AG20443 (cell line): ENCODE measurements around the gene IL37.
"Not testable (repeated sequence)": the region's sequence is repeated elsewhere in the genome, so short reads cannot be mapped to it uniquely, and the experiment has no call there.

ENCODE experiments used
- DNase-seq: peaks from one replicate; pipeline ENCODE4 v3.0.0; 2012; ENCODE audit warnings: low spot score, mixed read lengths

The IL37 gene

GRCh38 chr2:112889976-112890375 lies 21.0 kb upstream of the IL37 start:
- no peak for DNase-seq

- DNase-seq, result no peak
Observed at GRCh38 chr2:112891385-112891831, 19.6 kb upstream of the IL37 start.

GRCh38 chr2:112893752-112894151 lies 17.2 kb upstream of the IL37 start:
- no peak for DNase-seq

DNA sequence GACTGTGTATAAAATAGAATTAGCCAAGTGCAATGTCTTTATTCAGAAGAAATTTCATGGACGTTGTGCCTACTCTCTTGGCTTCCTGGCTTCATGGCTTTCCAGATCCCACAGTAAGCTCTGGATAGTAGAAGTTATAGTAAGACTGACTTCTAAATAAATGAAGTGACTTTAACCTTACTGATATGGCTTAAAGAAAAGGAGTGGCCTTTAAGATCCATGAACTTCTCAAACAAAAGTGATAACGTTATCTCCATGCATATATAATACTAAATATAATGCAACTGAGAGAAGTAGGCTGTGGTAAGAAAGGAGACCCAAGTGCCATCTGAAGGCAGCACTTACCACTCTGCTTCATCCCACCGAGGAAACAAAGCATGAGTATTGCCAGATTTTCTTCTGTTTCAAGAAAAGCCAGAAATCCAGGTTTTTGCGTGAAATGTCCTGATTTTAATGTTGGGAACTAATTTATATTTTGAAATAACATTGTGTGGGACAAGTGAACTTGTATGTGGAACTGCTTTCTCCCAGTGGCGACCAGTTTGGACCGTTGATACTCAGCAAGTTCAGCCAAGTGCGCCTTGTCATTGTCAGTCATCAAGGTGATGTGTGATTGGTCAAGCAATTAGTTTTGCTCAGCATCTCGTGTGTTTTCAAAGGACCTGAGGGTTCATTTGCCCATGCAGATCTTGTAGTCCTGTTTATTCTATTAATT lies 13.9 kb upstream of the IL37 start:
- no peak for DNase-seq

DNA sequence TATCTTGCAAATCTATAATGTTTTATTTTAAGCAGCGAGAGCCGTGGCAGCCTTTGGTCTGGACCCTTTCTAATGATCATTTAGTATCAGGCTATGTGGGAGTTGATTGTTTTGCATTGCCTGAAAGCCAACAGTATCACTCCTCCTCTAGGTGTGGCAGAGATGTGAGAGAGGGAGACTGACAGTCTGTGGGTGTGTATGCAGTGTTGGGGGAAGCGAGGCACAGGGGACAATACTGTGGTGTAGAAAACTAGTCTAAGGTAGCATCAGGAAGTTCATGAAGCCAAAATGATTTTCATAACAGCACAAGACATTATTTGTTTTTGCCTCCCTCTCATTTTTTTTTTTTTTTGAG lies 13.4 kb upstream of the IL37 start:
- DNase-seq, result no peak

GRCh38 chr2:112901431-112902065 lies 9.4 kb upstream of the IL37 start:
- not testable (repeated sequence) for DNase-seq

DNA sequence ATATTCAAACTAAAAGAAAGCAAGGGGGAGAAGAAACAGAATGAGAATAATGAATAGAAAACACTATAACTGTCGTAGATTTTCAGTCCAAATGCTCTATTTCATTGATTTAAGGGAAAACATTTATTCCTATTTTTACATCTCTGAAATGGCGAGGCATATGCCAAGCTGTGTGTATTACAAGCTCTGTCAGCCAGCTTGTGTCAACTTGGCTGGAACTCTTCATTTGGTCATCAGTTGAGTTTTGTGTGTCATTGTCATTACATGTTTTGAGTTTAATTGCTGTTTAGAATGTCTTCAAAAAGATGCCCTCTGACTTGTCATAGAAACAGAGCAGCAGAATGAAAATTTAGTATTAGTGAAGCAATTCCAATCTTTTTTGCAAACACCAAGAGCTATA lies 8.1 kb upstream of the IL37 start:
- no peak for DNase-seq

GRCh38 chr2:112904883-112905282 lies 6.1 kb upstream of the IL37 start:
- DNase-seq, result no peak

- no peak for DNase-seq
Observed at GRCh38 chr2:112906276-112906675, 4.7 kb upstream of the IL37 start.

DNA sequence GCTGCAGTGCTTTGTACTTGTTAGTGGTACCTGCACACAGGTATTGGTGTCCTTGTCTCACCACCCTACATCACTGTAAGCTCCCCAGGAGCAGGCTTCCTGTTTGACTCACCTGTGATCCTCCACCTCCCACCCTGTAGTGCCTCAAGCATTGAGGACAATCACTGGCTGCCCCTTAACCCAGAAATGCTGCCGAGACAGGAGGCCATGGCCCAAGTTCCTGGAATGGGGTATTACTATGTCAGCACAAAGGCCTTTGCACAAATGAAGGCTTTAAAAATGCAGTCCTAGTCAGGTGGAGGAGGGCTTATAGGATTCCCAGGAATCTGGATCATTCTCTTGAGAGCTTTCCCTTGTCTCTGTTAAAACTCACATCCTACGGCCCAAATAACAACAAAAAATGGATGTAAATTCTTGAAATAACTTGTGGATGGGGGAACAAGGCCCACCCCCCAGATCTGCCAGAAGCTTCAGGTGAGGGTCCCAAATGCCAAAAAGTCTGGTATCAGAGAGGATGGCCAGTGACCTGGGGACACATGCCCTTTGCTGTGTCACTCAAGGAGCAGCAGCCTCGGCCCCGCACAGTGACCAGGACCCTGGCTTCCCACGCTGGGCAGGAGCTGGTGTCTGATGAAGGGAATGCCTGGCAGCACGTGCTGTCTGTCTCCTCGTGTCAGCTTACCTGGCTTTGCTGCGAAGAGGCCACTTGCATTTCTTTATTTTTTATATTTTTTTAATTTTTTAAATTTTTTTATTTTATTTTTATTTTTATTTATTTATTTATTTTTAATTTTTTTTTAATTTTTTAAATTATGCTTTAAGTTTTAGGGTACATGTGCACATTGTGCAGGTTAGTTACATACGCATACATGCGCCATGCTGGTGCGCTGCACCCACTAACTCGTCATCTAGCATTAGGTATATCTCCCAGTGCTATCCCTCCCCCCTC lies 3.7 kb upstream of the IL37 start:
- no peak for DNase-seq

DNA sequence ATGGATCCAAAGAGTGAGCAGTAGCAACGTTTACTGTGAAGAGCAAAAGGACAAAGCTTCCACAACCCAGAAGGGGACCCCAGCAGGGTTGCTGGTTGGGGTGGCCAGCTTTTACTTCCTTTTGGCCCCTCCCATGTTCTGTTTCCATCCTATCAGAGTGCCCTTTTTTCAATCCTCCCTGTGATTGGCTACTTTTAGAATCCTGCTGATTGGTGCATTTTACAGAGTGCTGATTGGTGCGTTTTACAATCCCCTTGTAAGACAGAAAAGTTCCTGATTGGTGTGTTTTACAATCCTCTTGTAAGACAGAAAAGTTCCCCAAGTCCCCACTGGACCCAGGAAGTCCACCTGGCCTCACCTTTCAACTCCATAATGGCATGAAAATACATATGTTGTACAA lies 2.4 kb upstream of the IL37 start:
- DNase-seq, result not testable (repeated sequence)

- no peak for DNase-seq
Observed at GRCh38 chr2:112910219-112910618, 746 bp upstream of the IL37 start.

DNA sequence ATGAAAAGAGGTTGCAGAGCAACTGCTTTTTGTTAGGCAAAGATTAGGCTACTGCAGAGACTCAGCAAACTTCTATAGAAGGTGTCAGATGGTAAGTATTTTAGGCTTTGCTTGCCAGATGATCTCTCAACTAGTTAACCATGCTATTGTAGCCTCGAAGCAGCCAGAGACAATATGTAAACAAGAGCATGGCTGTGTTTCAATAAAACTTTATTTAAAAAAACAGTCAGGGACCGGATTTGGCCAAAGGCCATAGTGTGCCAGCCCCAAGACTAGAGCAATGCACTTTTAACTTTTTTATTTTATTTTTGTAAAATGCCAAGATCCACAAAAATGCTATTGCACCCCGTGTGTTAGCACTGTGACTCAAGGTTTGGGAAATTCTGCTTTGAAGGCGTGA lies 1.4 kb downstream of the IL37 start:
- DNase-seq, result no peak

DNA sequence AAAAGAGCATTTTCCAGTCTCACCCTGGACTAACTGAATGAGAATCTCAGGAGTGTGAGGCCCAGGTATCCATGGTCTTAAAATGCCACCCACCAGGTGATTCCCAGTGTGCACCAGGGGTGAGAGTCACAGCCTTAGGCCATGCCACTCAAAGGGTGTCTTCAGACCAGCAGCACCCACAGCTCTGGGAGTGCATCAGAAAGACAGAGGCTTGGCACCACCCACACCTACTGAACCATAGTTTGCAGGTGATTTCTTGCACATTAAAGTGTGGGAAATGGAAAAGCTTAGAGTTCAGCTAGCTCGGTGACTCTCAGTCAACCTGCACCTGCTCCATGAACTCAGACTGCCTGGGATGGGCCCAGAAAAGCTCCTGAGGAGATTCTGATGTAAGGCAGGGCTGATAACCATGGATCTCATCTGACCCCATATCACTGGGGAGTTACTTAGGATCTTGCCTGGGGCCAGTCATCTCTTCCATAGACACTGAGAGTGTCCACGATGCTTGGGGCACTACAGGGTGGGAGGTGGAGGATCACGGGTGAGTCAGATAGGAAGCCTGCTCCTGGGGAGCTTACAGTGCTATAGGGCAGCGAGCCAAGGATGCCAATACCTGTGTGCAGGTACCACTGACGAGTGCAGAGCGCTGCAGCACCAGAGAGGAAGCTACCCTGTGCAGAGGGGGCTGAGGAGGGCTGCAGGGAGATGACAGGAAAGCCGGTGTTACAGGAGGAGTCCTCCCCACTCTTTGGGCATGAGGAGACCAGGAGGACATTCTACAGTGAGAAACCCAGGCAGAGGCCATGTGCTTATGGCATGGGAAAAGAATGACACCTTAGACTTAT lies 4.6 kb downstream of the IL37 start:
- no peak for DNase-seq

- DNase-seq, result no peak
Observed at GRCh38 chr2:112916145-112916571, 5.2 kb downstream of the IL37 start.

DNA sequence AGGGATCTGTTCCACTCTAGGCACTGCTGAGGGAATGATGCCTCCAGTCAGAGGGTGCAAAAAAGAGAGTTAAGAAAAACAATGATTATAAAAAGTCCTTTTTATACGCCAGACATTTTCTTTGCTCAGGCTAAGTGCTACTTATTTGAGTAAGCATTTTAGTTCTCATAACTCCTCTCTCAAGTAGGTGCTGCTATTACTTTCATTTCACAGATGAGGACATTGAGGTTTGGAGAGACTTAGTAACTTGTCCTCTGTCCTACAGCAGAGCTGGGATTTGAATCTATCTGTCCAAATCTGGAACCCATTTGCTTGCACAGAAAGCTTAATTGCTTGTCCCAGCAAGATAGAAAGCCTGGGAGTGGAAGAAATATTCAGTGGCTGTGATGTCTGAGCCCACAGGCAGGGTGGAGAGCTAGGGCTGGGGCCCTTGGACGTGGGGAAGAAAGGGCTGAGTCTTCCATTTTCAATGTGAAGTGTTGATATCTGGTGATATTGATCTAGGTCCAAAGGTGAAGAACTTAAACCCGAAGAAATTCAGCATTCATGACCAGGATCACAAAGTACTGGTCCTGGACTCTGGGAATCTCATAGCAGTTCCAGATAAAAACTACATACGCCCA lies 5.8 kb downstream of the IL37 start:
- no peak for DNase-seq

DNA sequence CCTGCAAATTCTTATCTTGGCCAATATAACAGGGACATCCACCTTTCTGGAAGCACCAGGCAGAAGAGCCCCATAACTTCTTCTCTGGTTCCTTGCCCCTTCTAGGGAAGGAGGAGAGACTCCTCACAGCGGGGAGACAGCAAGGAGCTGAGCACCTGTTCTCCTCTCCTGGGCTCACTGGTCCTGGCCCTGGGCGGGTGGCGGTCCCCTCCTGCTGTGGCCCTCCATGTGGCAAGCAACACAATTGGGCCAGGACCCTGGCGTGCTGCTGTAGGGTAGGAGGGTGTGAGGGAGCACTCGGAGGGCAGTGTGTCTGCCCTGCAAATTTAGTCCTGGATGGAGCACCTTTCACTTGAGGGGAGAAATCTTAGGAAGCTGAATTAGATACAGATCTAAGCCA lies 6.9 kb downstream of the IL37 start:
- DNase-seq, result no peak

GRCh38 chr2:112918256-112918655 lies 7.3 kb downstream of the IL37 start:
- no peak for DNase-seq

DNA sequence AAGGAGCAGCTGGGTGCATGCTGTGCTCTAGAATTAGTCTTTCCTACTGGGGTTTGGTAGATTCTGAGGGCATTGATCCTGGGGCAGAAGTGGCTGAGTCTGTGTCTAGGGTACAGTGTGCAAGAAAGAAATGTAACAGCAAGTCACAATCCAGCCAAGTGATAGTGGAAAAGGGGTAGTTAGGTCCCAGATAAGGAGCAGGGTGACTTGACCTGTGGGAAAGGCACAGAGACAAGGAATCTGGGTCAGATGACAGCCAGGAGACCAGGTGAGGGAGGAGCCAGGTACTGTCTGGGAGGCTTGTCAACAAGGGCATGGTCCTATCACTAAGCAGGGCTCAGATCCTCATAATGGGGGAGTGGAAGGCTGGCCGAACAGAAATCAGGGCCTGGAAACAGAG lies 8.1 kb downstream of the IL37 start:
- DNase-seq, result no peak

- no peak for DNase-seq
Observed at GRCh38 chr2:112920923-112921532, 10.1 kb downstream of the IL37 start.

- DNase-seq, result no peak
Observed at GRCh38 chr2:112921982-112922381, 11.0 kb downstream of the IL37 start.
